ENCODE results near the gene FBXO48.

- TF ChIP-seq CTCF (IDR thresholded peaks at IDR 0.05) (no peak), EZH2 (IDR thresholded peaks at IDR 0.05) (no peak), EZH2phosphoT487 (IDR thresholded peaks at IDR 0.05) (no peak)
Observed at GRCh38 chr2:68465081-68465916, 1.8 kb downstream of the FBXO48 start.

All from neural progenitor cell (in vitro differentiated cells).